Omental fat pad (tissue), 4 donors: ENCODE results near the gene CDH9. TPM values are rescaled to one million over a fixed set of nuclear protein-coding genes. Genes with fewer than 3 reads are reported as not detected.
"Not testable (repeated sequence)": the region's sequence is repeated elsewhere in the genome, so short reads cannot be mapped to it uniquely, and the experiment has no call there.

ENCODE experiments used
- ATAC-seq: fragments of 150-250 bp; one replicate; pipeline ENCODE4 v1.9.1; 2016; ENCODE audit warnings: mild to moderate bottlenecking, moderate library complexity; ENCODE audit not compliant: low FRiP score
- DNase-seq: peaks from one replicate; pipeline ENCODE4 v3.0.0-alpha.2; 2019; ENCODE audit warnings: low spot score
- total RNA-seq, 4 donors: library from RNA; depleted of rRNA; stranded (reverse); fragments of >200 nt; gene quantifications; one replicate each; pipeline ENCODE4 v1.1.0, GENCODE V29; 2016
- TF ChIP-seq, protein P1 (sequence below), 3 donors: fragments of 450-650 bp; IDR thresholded peaks; one replicate each; pipeline ENCODE4 v1.5.1; 2016 to 2017; ENCODE audit warnings: antibody characterized with exemption in 3 of 3, mild to moderate bottlenecking in 3 of 3, moderate library complexity in 2 of 3

Gene CDH9
- total RNA-seq, 4 donors from 2014 or later = not detected

DNA sequence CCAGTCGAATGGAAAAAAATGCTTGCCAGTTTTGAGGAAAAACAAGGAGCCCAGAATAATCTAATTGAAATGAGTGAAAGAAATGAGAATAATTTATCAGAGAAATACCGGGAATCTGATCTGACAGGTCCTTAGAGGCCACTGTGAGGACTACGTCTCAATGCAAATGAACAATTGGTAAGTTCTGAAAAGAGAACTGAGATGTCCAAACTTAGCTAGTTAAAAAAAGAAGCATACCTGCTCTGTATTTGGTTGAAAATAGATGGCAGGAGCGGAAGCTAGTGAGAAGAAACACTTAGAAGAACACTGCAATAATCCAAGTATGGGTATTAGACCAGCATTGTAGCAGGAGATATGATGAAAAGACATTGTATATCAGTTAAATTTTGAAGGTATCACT lies 161.2 kb downstream of the CDH9 start:
- DNase-seq (no peak), ATAC-seq (no peak)
- TF ChIP-seq, protein P1, sequence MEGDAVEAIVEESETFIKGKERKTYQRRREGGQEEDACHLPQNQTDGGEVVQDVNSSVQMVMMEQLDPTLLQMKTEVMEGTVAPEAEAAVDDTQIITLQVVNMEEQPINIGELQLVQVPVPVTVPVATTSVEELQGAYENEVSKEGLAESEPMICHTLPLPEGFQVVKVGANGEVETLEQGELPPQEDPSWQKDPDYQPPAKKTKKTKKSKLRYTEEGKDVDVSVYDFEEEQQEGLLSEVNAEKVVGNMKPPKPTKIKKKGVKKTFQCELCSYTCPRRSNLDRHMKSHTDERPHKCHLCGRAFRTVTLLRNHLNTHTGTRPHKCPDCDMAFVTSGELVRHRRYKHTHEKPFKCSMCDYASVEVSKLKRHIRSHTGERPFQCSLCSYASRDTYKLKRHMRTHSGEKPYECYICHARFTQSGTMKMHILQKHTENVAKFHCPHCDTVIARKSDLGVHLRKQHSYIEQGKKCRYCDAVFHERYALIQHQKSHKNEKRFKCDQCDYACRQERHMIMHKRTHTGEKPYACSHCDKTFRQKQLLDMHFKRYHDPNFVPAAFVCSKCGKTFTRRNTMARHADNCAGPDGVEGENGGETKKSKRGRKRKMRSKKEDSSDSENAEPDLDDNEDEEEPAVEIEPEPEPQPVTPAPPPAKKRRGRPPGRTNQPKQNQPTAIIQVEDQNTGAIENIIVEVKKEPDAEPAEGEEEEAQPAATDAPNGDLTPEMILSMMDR (IDR thresholded peaks at IDR 0.05) = no peak

DNA sequence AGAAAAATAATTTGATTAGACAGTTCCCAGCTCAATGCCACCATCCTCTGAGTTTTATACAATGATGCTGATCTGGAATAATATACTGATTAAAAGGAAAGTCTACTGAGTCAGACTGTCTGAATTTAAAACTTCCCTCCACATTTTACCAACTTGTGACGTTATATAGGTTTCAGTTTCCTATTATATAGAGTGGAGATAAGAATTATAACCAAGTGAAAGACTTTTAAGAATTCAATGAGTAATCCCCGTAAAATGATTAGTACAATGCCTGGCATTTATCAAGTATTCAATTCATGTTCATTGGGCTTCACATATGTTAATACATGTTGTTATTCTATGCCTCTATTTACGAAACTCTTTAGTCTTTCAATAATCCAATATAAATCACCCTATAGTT lies 166.0 kb downstream of the CDH9 start:
- DNase-seq = no peak
- TF ChIP-seq, protein P1 (IDR thresholded peaks at IDR 0.05) = no peak
- ATAC-seq = no peak

DNA sequence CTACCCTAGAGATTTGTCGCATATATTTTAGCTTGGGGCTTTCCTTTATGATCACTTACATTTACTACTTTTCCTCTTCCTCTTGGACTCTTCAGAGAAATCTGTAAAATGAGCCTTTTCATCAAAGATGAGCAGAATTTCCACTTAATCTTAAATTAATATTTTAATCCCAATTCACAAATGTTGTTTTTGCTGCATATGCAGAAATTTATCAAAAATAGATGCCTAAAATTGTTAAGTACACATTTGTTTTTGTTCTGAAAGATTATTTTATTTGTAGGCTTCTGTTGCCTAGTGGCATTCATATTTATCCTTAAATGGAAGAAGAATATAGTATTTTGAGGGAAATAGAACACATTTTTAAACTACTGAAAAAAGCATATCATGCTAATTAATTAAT lies 168.6 kb downstream of the CDH9 start:
- TF ChIP-seq, protein P1 (IDR thresholded peaks at IDR 0.05) = no peak
- no peak for DNase-seq
- ATAC-seq = no peak

DNA sequence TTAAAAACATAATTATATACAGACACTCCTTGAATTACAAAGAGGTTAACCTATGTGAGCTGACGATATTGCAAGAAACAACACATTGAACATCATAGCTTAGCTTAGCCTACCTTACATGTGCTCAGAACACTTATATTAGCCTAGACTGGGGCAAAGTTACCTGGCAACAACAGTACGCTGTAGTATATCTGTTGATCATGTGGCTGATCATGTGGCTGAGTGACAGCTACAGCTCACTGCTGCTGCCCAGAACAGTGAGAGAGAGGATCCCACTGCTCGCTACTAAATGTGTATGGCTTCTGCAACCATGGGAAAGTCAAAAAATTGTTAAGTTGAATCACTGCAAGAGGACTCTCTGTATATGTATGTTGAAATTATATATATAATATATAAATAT lies 169.9 kb downstream of the CDH9 start:
- ATAC-seq (no peak), DNase-seq (no peak)
- TF ChIP-seq, protein P1 (IDR thresholded peaks at IDR 0.05) = no peak

DNA sequence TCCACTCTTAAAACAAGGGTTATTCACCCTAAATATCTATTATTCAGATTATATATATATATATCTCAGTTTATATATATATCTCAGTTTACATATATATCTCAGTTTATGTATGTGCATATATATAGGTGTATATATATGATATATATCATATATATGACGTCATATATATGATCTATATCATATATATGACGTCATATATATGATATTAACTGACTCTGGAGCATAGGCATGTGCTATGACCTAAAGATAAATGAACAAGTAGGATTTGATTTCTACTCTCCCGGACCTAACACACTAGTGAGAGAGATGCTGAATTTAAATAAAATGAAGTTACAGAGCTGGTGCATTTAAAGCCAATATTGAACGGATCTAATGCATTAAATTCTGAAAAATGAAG lies 174.3 kb downstream of the CDH9 start:
- DNase-seq = no peak
- TF ChIP-seq, protein P1 (IDR thresholded peaks at IDR 0.05) = no peak
- ATAC-seq = no peak

DNA sequence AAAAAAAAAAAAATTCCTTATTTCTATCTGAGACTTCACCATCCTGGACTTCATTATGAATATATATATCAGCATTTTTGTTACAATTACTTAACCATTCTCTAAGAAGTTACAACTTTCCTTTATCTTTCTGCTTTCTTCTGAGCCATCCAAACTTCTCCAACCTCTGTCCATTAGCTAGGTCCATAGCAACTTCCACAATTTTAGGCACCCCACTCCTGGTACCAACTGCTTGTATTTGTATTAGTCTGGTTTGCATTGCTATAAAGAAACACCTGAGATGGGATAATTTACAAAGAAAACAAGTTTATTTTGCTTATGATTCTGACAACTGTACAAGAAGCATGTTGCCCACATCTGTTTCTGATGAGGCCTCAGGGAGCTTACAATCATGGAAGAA lies 182.1 kb downstream of the CDH9 start:
- TF ChIP-seq, protein P1 (IDR thresholded peaks at IDR 0.05) = no peak
- ATAC-seq = no peak
- no peak for DNase-seq

DNA sequence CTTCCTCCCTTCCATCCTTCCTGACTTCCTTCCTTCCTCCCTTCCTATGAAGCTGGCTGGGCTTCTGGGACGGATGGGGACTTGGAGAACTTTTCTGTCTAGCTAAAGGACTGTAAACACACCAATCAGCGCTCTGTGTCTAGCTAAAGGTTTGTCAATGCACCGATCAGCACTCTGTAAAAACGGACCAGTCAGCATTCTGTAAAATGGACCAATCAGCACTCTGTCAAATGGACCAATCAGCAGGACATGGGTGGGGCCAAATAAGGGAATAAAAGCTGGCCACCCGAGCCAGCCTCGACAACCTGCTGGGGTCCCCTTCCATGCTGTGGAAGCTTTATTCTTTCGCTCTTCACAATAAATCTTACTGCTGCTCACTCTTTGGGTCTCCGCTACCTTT lies 185.9 kb downstream of the CDH9 start:
- not testable (repeated sequence) for DNase-seq, ATAC-seq
